ENCODE data around the gene TENM3. TPM values are rescaled to one million over a fixed set of nuclear protein-coding genes. Genes with fewer than 3 reads are reported as not detected.

The TENM3 gene
- total RNA-seq, 4 donors from 2014 or later, result 0.69 to 8.2 (median 2.3) TPM

- 84% methylated on average over 5 of the region's 5 CpGs for WGBS, 2 donors
- TF ChIP-seq, protein P1, sequence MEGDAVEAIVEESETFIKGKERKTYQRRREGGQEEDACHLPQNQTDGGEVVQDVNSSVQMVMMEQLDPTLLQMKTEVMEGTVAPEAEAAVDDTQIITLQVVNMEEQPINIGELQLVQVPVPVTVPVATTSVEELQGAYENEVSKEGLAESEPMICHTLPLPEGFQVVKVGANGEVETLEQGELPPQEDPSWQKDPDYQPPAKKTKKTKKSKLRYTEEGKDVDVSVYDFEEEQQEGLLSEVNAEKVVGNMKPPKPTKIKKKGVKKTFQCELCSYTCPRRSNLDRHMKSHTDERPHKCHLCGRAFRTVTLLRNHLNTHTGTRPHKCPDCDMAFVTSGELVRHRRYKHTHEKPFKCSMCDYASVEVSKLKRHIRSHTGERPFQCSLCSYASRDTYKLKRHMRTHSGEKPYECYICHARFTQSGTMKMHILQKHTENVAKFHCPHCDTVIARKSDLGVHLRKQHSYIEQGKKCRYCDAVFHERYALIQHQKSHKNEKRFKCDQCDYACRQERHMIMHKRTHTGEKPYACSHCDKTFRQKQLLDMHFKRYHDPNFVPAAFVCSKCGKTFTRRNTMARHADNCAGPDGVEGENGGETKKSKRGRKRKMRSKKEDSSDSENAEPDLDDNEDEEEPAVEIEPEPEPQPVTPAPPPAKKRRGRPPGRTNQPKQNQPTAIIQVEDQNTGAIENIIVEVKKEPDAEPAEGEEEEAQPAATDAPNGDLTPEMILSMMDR (IDR thresholded peaks at IDR 0.05), result no peak
- no peak for TF ChIP-seq POLR2A (IDR thresholded peaks at IDR 0.05)
- no peak overlapping the region for H3K4me3 ChIP-seq (ENCODE audit: low read depth, poor library complexity, severe bottlenecking)
- intact Hi-C loops (cut with DNase I; ENCODE audit: low total_unique reads), result no loop called here
- no peak for DNase-seq (ENCODE audit: low spot score in 2 of 2)
Measured at GRCh38 chr4:182465114-182465513, 221.9 kb downstream of the TENM3 start.

- H3K4me3 ChIP-seq (ENCODE audit: low read depth, poor library complexity, severe bottlenecking), result no peak overlapping the region
- intact Hi-C loops (cut with DNase I; ENCODE audit: low total_unique reads), result no loop called here
- no peak for DNase-seq (ENCODE audit: low spot score in 2 of 2)
- TF ChIP-seq POLR2A (IDR thresholded peaks at IDR 0.05), result no peak
- TF ChIP-seq, protein P1 (IDR thresholded peaks at IDR 0.05), result no peak
- 88 to 89% methylated on average over 1 of the region's 1 CpG for WGBS, 2 donors
Measured at GRCh38 chr4:182465979-182466378, 222.8 kb downstream of the TENM3 start.

DNA sequence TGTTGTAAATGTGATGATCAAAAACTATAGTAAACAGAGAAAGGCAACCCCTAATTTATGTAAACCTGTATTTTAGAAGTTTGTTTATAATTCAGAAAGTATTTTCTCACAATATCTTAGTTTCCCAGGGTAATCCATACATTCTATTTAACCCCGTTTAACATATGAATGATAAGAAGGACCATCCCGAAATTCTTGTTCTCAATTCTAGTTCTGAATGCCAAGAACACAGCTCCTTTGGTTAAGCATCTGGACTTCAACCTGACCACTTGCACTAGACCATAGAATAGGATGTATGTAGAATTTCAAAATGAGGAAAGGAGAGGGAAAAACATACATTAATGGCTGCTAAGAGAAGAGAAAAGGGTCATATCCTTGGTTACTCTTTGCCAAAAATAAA is 227.0 kb downstream of the TENM3 start:
- H3K4me3 ChIP-seq (ENCODE audit: low read depth, poor library complexity, severe bottlenecking), result no peak overlapping the region
- WGBS, 2 donors, result 83 to 85% methylated on average over 2 of the region's 2 CpGs
- TF ChIP-seq, protein P1 (IDR thresholded peaks at IDR 0.05), result no peak
- TF ChIP-seq POLR2A (IDR thresholded peaks at IDR 0.05), result no peak
- intact Hi-C loops (cut with DNase I; ENCODE audit: low total_unique reads), result loop anchor here (10.0 kb wide), 1 partner anchor 335 kb away; no protein-coding TSS in a partner anchor
- no peak for DNase-seq (ENCODE audit: low spot score in 2 of 2)

- intact Hi-C loops (cut with DNase I; ENCODE audit: low total_unique reads), result loop anchor here (10.0 kb wide), 1 partner anchor 329 kb away; no protein-coding TSS in a partner anchor
- DNase-seq (ENCODE audit: low spot score in 2 of 2), result no peak
- TF ChIP-seq POLR2A (IDR thresholded peaks at IDR 0.05), result no peak
- TF ChIP-seq, protein P1 (IDR thresholded peaks at IDR 0.05), result no peak
- no peak overlapping the region for H3K4me3 ChIP-seq (ENCODE audit: low read depth, poor library complexity, severe bottlenecking)
- WGBS, 2 donors, result 40 to 43% methylated on average over 2 of the region's 2 CpGs
Measured at GRCh38 chr4:182475539-182475938, 232.3 kb downstream of the TENM3 start.

GRCh38 chr4:182478475-182478874 is 235.3 kb downstream of the TENM3 start:
- TF ChIP-seq, protein P1 (IDR thresholded peaks at IDR 0.05), result no peak
- TF ChIP-seq POLR2A (IDR thresholded peaks at IDR 0.05), result no peak
- DNase-seq (ENCODE audit: low spot score in 2 of 2), result no peak
- intact Hi-C loops (cut with DNase I; ENCODE audit: low total_unique reads), result loop anchor here (10.0 kb wide), 1 partner anchor 326 kb away; no protein-coding TSS in a partner anchor
- 0 to 13% methylated on average over 1 of the region's 1 CpG for WGBS, 2 donors
- no peak overlapping the region for H3K4me3 ChIP-seq (ENCODE audit: low read depth, poor library complexity, severe bottlenecking)

DNA sequence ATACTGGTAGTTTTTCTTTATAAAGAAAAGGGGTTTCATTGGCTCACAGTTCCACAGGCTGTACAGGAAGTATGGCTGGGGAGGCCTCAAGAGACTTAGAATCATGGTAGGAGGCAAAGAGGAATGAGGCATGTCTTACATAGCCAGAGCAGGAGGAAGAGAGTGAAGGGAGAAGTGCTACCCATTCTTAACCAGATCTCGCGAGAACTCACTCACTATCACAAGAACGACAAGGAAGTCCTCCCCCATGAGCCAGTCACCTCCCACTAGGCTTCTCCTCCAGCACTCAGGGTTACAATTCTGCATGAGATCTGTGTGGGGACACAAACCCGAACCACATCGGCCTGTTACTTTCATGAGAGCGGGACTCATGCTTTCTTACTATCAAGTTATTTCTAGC is 240.5 kb downstream of the TENM3 start:
- intact Hi-C loops (cut with DNase I; ENCODE audit: low total_unique reads), result no loop called here
- WGBS, 2 donors, result 82 to 92% methylated on average over 6 of the region's 6 CpGs
- no peak for TF ChIP-seq POLR2A (IDR thresholded peaks at IDR 0.05)
- TF ChIP-seq, protein P1 (IDR thresholded peaks at IDR 0.05), result no peak

More for the DNA sequence above, 240.5 kb downstream of the TENM3 start:
- no peak for DNase-seq (ENCODE audit: low spot score in 2 of 2)
- no peak overlapping the region for H3K4me3 ChIP-seq (ENCODE audit: low read depth, poor library complexity, severe bottlenecking)

Data from lower leg skin (tissue), 4 donors.